Activated B cell treated with CpG ODN at 0.5 μM for 24 hours (primary cell): ENCODE data around the gene MEOX1. TPM values are rescaled to one million over a fixed set of nuclear protein-coding genes. Genes with fewer than 3 reads are reported as not detected.

Source experiments
- ATAC-seq: fragments of 200-7000 bp; cut with Tn5 transposase; one replicate; pipeline ENCODE4 v1.10.0; 2021; ENCODE audit warnings: low read depth, mild to moderate bottlenecking, moderate library complexity
- CTCF ChIA-PET: fragments of 350-600 bp; sonication (Branson Sonifier 250); formaldehyde crosslinking; loops from one replicate; lab custom pipeline; 2021; ENCODE audit warnings: antibody characterized with exemption; lab: Charles Lee
- POLR2A ChIA-PET: fragments of 350-600 bp; sonication (Branson Sonifier 250); formaldehyde crosslinking; loops from one replicate; lab custom pipeline; 2021; ENCODE audit warnings: antibody characterized with exemption; lab: Charles Lee
- DNase-seq: peaks from one replicate; pipeline ENCODE4 v3.0.0; 2022
- H3K27ac Mint-ChIP-seq: one replicate; pipeline ENCODE4 v1.8.0; 2020; ENCODE audit warnings: mixed read lengths
- H3K27me3 Mint-ChIP-seq: one replicate; pipeline ENCODE4 v1.8.0; 2021; ENCODE audit warnings: mixed read lengths
- H3K36me3 Mint-ChIP-seq: one replicate; pipeline ENCODE4 v1.8.0; 2021; ENCODE audit warnings: low read depth, mixed read lengths
- H3K4me1 Mint-ChIP-seq: one replicate; pipeline ENCODE4 v1.8.0; 2021; ENCODE audit warnings: mixed read lengths
- H3K4me3 Mint-ChIP-seq: one replicate; pipeline ENCODE4 v1.8.0; 2020; ENCODE audit warnings: mild to moderate bottlenecking, mixed read lengths
- H3K9me3 Mint-ChIP-seq: one replicate; pipeline ENCODE4 v1.8.0; 2020; ENCODE audit warnings: mixed read lengths
- intact Hi-C: fragments of 100-400 bp; cut with micrococcal nuclease; formaldehyde crosslinking; loops from one replicate; pipeline ENCODE4 v1.15.1; 2024
- total RNA-seq: library from RNA; stranded (reverse); gene quantifications from 2 replicates; pipeline ENCODE4 v1.2.3, GENCODE V29; 2022
- TF ChIP-seq, protein P1 (sequence below): fragments of 200-600 bp; IDR thresholded peaks from one replicate; pipeline ENCODE4 v1.8.0; 2022; ENCODE audit warnings: antibody characterized with exemption, mild to moderate bottlenecking

MEOX1 gene
- not detected in 2 replicates for total RNA-seq

DNA sequence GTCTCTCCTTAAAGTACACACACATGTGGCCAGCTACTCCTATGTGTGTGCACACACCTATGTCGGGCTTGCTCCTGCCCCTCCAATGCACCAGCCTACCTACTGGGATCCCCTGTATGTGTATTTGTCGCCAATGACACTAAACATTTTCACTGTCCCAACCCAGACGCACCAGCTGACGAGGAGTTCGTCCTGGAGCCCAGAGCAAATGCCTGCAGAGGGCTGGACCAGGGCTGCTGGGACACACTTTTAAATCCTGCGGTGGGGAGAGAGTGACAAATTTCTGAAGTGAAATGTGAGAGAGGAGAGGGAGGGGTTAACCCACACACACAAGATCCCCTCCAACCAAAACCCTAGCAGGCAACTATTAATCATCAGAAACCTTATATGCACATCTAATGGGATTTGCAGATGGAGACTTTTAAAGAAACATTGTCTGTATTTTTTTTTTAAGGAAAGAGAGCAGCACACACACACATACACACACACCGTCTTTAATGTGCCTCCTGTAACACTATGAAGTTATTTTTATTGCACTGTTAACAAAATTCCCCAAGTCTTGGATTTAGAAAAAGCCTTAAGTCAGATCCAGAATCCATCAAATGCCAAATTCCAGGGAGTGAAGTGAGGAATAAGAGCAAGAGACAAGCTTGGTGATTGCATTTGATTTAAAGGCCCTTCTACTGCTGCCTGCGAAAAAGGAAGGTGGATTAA, at the start of gene MEOX1:
TSS of gene MEOX1 (minus strand) at position 224 of the 714 bp plus-strand sequence. CDS start 388 bp downstream, outside the sequence.
- TF ChIP-seq, protein P1, sequence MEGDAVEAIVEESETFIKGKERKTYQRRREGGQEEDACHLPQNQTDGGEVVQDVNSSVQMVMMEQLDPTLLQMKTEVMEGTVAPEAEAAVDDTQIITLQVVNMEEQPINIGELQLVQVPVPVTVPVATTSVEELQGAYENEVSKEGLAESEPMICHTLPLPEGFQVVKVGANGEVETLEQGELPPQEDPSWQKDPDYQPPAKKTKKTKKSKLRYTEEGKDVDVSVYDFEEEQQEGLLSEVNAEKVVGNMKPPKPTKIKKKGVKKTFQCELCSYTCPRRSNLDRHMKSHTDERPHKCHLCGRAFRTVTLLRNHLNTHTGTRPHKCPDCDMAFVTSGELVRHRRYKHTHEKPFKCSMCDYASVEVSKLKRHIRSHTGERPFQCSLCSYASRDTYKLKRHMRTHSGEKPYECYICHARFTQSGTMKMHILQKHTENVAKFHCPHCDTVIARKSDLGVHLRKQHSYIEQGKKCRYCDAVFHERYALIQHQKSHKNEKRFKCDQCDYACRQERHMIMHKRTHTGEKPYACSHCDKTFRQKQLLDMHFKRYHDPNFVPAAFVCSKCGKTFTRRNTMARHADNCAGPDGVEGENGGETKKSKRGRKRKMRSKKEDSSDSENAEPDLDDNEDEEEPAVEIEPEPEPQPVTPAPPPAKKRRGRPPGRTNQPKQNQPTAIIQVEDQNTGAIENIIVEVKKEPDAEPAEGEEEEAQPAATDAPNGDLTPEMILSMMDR = no peak
- no peak within 1 kb of the TSS for H3K27ac Mint-ChIP-seq
- DNase-seq (no peak), ATAC-seq (no peak)
- ChIA-PET POLR2A (interaction anchor here (0.7 kb wide), 1 partner anchor 1037 kb away, joined by 10 read pairs; no protein-coding TSS in a partner anchor), CTCF (no interaction called here)
- H3K36me3 Mint-ChIP-seq = no peaks in the 10 kb centered on the region
- H3K9me3 Mint-ChIP-seq = no peaks in the 10 kb centered on the region
- H3K4me1 Mint-ChIP-seq = no peaks in the 10 kb centered on the region
- intact Hi-C loops = no loop called here
- H3K27me3 Mint-ChIP-seq = peaks cover 24% of the 10 kb centered on the region
- no peak within 1 kb of the TSS for H3K4me3 Mint-ChIP-seq

DNA sequence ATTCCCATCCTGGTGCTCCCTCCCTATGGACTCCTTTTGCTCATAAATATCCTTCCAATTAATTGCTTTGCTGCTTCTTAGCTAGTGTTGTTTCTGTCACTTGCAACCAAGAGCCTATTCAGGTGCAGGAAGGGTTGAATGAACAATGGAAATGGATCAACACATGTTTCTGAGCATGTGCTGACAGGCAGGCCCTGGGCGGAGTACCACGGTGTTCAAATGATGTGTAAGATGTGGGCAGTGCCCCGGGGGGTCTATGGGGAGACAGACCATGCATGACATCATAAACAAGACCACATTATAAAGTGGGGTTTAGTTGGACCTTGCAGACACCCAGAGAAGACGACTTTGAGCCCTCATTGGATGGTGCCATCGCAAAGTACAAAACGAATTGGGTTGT, 48.4 kb upstream of the MEOX1 start:
- H3K36me3 Mint-ChIP-seq = no peaks in the 10 kb centered on the region
- no peak overlapping the region for H3K27ac Mint-ChIP-seq
- intact Hi-C loops = no loop called here
- no peak for DNase-seq
- H3K4me1 Mint-ChIP-seq = peaks cover 12% of the 10 kb centered on the region
- TF ChIP-seq, protein P1 = no peak
- no peak for ATAC-seq
- no peaks in the 10 kb centered on the region for H3K9me3 Mint-ChIP-seq
- ChIA-PET CTCF (no interaction called here), POLR2A (interaction anchor here (0.5 kb wide), 1 partner anchor 21 kb away, joined by 3 read pairs; no protein-coding TSS in a partner anchor)
- peaks cover 46% of the 10 kb centered on the region for H3K27me3 Mint-ChIP-seq
- no peak overlapping the region for H3K4me3 Mint-ChIP-seq

DNA sequence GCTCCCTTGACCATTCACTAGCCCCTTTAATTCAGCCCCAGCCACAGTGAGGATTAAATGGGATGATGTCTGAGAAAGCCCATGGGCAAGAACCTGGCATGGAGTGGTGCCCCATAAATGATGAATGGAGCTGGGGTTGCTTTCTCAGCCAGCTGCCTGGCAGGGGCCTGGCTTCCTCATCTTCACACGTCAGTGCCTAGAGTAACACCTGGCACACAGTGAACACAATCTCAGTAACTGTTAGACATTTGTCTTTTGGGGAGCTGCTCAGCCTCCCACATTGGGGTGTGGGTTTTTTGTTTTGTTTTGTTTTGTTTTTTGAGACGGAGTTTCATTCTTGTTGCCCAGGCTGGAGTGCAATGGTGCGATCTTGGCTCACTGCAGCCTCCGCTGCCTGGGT, 47.5 kb upstream of the MEOX1 start:
- intact Hi-C loops = no loop called here
- Mint-ChIP-seq H3K27ac (no peak overlapping the region), H3K36me3 (no peaks in the 10 kb centered on the region), H3K27me3 (peaks cover 42% of the 10 kb centered on the region), H3K4me1 (peaks cover 8% of the 10 kb centered on the region), H3K4me3 (no peak overlapping the region), H3K9me3 (no peaks in the 10 kb centered on the region)
- DNase-seq = no peak
- POLR2A ChIA-PET = no interaction called here
- TF ChIP-seq, protein P1 = no peak
- no peak for ATAC-seq
- CTCF ChIA-PET = no interaction called here

DNA sequence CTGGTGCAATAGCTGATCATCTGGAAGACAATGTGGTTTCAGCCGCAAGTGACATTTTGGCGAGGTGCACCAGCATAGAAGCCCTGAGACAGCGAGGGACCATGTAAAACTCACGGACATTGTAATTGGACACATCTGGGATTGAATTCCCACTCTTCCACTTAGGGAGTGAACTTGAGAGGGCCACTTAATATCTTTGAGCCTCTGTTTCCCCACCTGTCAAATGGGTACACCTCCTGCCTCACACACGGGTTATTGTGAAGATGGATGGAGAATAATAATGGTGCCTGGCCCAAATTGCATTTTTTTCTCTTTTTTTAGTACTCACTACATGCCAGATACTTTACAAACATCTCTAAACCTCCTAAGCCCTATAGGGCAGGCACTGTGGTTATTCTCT, 45.5 kb upstream of the MEOX1 start:
- no peaks in the 10 kb centered on the region for H3K4me1 Mint-ChIP-seq
- no peak for DNase-seq

DNA sequence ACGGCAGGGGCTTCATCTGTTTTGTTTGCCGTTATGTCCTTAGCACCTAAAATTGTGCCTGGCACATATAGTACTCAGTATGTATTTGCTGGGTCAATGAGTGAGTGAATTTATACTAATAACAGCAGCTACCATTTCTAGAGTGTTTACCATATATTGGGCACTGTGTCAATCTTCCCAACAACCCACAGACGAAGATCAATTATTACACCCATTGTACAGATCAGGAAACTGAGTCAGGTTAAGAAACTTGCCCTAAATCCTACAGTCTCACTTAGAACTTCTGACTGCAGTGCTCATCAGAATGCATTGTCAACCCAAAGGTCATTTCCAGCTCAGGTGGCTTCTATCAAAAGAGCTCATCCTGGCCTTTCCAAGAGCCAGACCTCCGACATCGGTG, 44.5 kb upstream of the MEOX1 start:
- CTCF ChIA-PET = interaction anchor here (1.6 kb wide), 1 partner anchor 51 kb away, joined by 4 read pairs; no protein-coding TSS in a partner anchor
- TF ChIP-seq, protein P1 = no peak
- DNase-seq (no peak), ATAC-seq (no peak)
- H3K9me3 Mint-ChIP-seq = peaks cover 3% of the 10 kb centered on the region
- peaks cover 25% of the 10 kb centered on the region for H3K27me3 Mint-ChIP-seq
- H3K4me1 Mint-ChIP-seq = peaks cover 4% of the 10 kb centered on the region
- POLR2A ChIA-PET = no interaction called here
- H3K4me3 Mint-ChIP-seq = no peak overlapping the region
- no peaks in the 10 kb centered on the region for H3K36me3 Mint-ChIP-seq
- intact Hi-C loops = no loop called here
- H3K27ac Mint-ChIP-seq = no peak overlapping the region

More for the DNA sequence above, 45.5 kb upstream of the MEOX1 start:
- Mint-ChIP-seq H3K27ac (no peak overlapping the region), H3K27me3 (peaks cover 27% of the 10 kb centered on the region), H3K4me3 (no peak overlapping the region), H3K36me3 (no peaks in the 10 kb centered on the region), H3K9me3 (peaks cover 3% of the 10 kb centered on the region)
- ChIA-PET POLR2A (no interaction called here), CTCF (no interaction called here)
- intact Hi-C loops = no loop called here
- TF ChIP-seq, protein P1 = no peak
- no peak for ATAC-seq
